ENCODE measurements around the gene DENND1B. TPM values are rescaled to one million over a fixed set of nuclear protein-coding genes. Genes with fewer than 3 reads are reported as not detected.

DENND1B gene
- total and polyA plus RNA-seq, 2 of the 8 experiments (the other 6 are each of a cell fraction or from before 2014, with no cell fraction given) = 0.74 to 3.3 TPM

GRCh38 chr1:197541411-197541810, 233.9 kb downstream of the DENND1B start (continued):
- TF ChIP-seq CHD7 (IDR thresholded peaks at IDR 0.05; ENCODE audit: insufficient replicate concordance, low read length) (peak; percentile 47), ASH2L (IDR thresholded peaks at IDR 0.05; ENCODE audit: low read length) (no peak), RXRA (IDR thresholded peaks at IDR 0.05; ENCODE audit: insufficient read depth, low read depth, low read length) (no peak), SUZ12 (IDR thresholded peaks at IDR 0.05; ENCODE audit: low read length) (no peak)

All from H1 (cell line).